SU-DHL-6 (cell line): ENCODE results near the gene FOXO3.

Experiments used
- CTCF ChIP-seq: fragments of 200-600 bp; sonication (generic); IDR thresholded peaks from one replicate; pipeline ENCODE4 v1.5.1; 2017; ENCODE audit warnings: antibody characterized with exemption, mild to moderate bottlenecking, low read length, moderate library complexity; ENCODE audit not compliant: insufficient read depth, poor library complexity, severe bottlenecking
- EZH2phosphoT487 ChIP-seq: fragments of 200-600 bp; sonication (generic), shearing (Covaris generic); conservative IDR thresholded peaks from 2 replicates; pipeline ENCODE4 v1.6.1; 2018; ENCODE audit warnings: mild to moderate bottlenecking, antibody characterized with exemption, low read length, moderate library complexity, mixed read lengths

GRCh38 chr6:108589244-108589791 lies 28.6 kb downstream of the FOXO3 start:
- no peak for TF ChIP-seq CTCF
- TF ChIP-seq EZH2phosphoT487 = no peak
